ENCODE results near the gene MLH1.
"Not testable (repeated sequence)": the region's sequence is repeated elsewhere in the genome, so short reads cannot be mapped to it uniquely, and the experiment has no call there.

Gene MLH1

DNA sequence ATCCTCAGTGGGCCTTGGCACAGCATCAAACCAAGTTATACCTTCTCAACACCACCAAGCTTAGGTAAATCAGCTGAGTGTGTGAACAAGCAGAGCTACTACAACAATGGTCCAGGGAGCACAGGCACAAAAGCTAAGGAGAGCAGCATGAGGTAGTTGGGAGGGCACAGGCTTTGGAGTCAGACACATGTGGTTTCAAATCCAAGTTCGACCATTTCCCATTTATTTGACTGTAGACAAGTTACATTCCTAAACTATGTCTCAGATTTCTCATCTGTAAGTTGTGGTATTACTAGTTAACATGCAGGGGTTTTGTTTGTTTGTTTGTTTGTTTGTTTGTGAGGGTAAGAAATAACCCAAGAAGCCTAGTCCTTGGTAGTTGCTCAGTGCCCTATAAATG lies 46.9 kb downstream of the MLH1 start:
- no peak overlapping the region for H3K9ac ChIP-seq (ENCODE audit: low read length)
- no peak overlapping the region for H3K4me2 ChIP-seq (ENCODE audit: low read depth, low read length)
- no peaks in the 10 kb centered on the region for H3K9me2 ChIP-seq (replicated peaks; ENCODE audit: insufficient read depth, low read length)
- TF ChIP-seq EZH2phosphoT487 (IDR thresholded peaks at IDR 0.05; ENCODE audit: low read length) (no peak), EZH2 (optimal IDR thresholded peaks at IDR 0.05; ENCODE audit: low read depth, low read length) (no peak)
- TF ChIP-seq, protein P1, sequence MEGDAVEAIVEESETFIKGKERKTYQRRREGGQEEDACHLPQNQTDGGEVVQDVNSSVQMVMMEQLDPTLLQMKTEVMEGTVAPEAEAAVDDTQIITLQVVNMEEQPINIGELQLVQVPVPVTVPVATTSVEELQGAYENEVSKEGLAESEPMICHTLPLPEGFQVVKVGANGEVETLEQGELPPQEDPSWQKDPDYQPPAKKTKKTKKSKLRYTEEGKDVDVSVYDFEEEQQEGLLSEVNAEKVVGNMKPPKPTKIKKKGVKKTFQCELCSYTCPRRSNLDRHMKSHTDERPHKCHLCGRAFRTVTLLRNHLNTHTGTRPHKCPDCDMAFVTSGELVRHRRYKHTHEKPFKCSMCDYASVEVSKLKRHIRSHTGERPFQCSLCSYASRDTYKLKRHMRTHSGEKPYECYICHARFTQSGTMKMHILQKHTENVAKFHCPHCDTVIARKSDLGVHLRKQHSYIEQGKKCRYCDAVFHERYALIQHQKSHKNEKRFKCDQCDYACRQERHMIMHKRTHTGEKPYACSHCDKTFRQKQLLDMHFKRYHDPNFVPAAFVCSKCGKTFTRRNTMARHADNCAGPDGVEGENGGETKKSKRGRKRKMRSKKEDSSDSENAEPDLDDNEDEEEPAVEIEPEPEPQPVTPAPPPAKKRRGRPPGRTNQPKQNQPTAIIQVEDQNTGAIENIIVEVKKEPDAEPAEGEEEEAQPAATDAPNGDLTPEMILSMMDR (IDR thresholded peaks at IDR 0.05; ENCODE audit: low read length): no peak
- no peaks in the 10 kb centered on the region for H3K79me2 ChIP-seq (ENCODE audit: low read length)
- H3K4me3 ChIP-seq (ENCODE audit: low read length): no peak overlapping the region
- H3K36me3 ChIP-seq (replicated peaks; ENCODE audit: insufficient read depth, low read length): no peaks in the 10 kb centered on the region
- no peaks in the 10 kb centered on the region for H4K20me1 ChIP-seq (ENCODE audit: insufficient read depth, low read length)
- H3K9me3 ChIP-seq (replicated peaks; ENCODE audit: insufficient read depth, low read length): no peaks in the 10 kb centered on the region
- H2AFZ ChIP-seq (ENCODE audit: low read length): no peak overlapping the region
- no peaks in the 10 kb centered on the region for H3F3A ChIP-seq (ENCODE audit: insufficient read depth, low read length)
- no peak for DNase-seq
- no peaks in the 10 kb centered on the region for H3K4me1 ChIP-seq (ENCODE audit: low read length)
- H3K27me3 ChIP-seq (replicated peaks; ENCODE audit: insufficient read depth, low read length): no peaks in the 10 kb centered on the region
- H3K27ac ChIP-seq (ENCODE audit: low read length): no peak overlapping the region

DNA sequence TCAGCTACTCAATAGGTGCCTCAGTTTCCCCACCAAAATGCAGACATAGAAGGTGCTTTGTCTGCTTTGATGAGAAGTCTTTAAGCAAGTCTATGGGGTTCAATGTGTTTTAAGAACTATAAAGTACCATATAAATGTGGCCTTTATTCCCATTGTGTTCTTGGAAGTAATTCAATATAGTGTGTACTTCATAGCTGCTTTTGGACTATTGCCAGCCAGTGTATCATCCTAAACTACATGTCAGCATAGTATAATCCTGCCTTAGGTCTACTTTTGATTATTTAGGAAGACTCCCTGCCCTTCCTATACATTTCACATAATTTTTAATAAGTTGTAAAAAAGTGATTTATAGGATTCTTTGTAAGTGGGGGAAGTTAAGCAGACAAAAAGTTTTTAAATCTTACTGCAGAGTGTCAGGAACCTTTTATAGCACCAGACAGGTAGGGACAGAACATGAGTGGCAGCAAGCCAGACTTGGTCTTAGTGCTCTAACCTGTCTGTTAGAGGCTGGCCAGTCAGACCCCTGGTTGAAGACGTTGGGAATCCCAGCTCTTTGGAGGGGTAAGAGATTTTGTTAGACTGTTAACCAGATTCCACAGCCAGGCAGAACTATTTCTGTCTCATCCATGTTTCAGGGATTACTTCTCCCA lies 48.4 kb downstream of the MLH1 start:
- Histone ChIP-seq H4K20me1 (ENCODE audit: insufficient read depth, low read length) (no peaks in the 10 kb centered on the region), H3K36me3 (replicated peaks; ENCODE audit: insufficient read depth, low read length) (no peaks in the 10 kb centered on the region), H3K27me3 (replicated peaks; ENCODE audit: insufficient read depth, low read length) (no peaks in the 10 kb centered on the region), H3K9ac (ENCODE audit: low read length) (no peak overlapping the region), H3K9me3 (replicated peaks; ENCODE audit: insufficient read depth, low read length) (no peaks in the 10 kb centered on the region), H3K79me2 (ENCODE audit: low read length) (no peaks in the 10 kb centered on the region), H2AFZ (ENCODE audit: low read length) (no peak overlapping the region), H3F3A (ENCODE audit: insufficient read depth, low read length) (no peaks in the 10 kb centered on the region), H3K4me1 (ENCODE audit: low read length) (no peaks in the 10 kb centered on the region), H3K9me2 (replicated peaks; ENCODE audit: insufficient read depth, low read length) (no peaks in the 10 kb centered on the region), H3K4me3 (ENCODE audit: low read length) (no peak overlapping the region), H3K4me2 (ENCODE audit: low read depth, low read length) (no peak overlapping the region), H3K27ac (ENCODE audit: low read length) (no peak overlapping the region)
- TF ChIP-seq, protein P1 (IDR thresholded peaks at IDR 0.05; ENCODE audit: low read length): no peak
- no peak for DNase-seq

DNA sequence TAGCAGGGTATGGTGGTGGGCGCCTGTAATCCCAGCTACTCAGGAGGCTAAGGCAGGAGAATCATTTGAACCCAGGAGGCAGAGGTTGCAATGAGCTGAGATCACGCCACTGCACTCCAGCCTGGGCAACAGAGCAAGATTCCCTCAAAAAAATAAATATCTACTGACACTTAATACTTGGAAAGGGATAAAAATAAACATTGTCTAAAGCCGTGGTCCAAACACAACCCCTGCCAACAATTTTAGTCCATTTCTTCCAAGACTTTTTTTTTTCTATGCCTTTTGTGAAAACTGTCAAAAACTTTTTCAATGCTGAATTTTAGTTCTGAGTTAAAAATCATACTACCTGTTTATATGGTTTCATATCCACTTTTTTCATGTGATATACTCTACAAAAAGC lies 49.4 kb downstream of the MLH1 start:
- not testable (repeated sequence) for H3K4me3 ChIP-seq (ENCODE audit: low read length)

DNA sequence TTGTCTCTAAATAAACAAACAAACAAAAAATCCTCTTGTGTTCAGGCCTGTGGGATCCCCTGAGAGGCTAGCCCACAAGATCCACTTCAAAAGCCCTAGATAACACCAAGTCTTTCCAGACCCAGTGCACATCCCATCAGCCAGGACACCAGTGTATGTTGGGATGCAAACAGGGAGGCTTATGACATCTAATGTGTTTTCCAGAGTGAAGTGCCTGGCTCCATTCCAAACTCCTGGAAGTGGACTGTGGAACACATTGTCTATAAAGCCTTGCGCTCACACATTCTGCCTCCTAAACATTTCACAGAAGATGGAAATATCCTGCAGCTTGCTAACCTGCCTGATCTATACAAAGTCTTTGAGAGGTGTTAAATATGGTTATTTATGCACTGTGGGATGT lies 57.0 kb downstream of the MLH1 start:
- Histone ChIP-seq H3K79me2 (ENCODE audit: low read length) (no peaks in the 10 kb centered on the region), H3K4me2 (ENCODE audit: low read depth, low read length) (no peak overlapping the region), H3K9ac (ENCODE audit: low read length) (no peak overlapping the region), H2AFZ (ENCODE audit: low read length) (no peak overlapping the region), H3F3A (ENCODE audit: insufficient read depth, low read length) (no peaks in the 10 kb centered on the region), H3K4me3 (ENCODE audit: low read length) (no peak overlapping the region), H3K27me3 (replicated peaks; ENCODE audit: insufficient read depth, low read length) (no peaks in the 10 kb centered on the region), H3K9me2 (replicated peaks; ENCODE audit: insufficient read depth, low read length) (no peaks in the 10 kb centered on the region), H3K9me3 (replicated peaks; ENCODE audit: insufficient read depth, low read length) (no peaks in the 10 kb centered on the region), H3K27ac (ENCODE audit: low read length) (no peak overlapping the region), H3K4me1 (ENCODE audit: low read length) (peaks cover 8% of the 10 kb centered on the region; the same call in 1 of the 2 replicates), H3K36me3 (replicated peaks; ENCODE audit: insufficient read depth, low read length) (no peaks in the 10 kb centered on the region; the same call in 1 of the 2 replicates), H4K20me1 (ENCODE audit: insufficient read depth, low read length) (no peaks in the 10 kb centered on the region)
- DNase-seq: no peak
- no peak for TF ChIP-seq EZH2 (optimal IDR thresholded peaks at IDR 0.05; ENCODE audit: low read depth, low read length)
- no peak for TF ChIP-seq EZH2phosphoT487 (IDR thresholded peaks at IDR 0.05; ENCODE audit: low read length)

More for the DNA sequence above, 49.4 kb downstream of the MLH1 start:
- not testable (repeated sequence) for H3K4me2 ChIP-seq (ENCODE audit: low read depth, low read length); H3K79me2 ChIP-seq (ENCODE audit: low read length); H3K36me3 ChIP-seq (replicated peaks; ENCODE audit: insufficient read depth, low read length); H3K9me2 ChIP-seq (replicated peaks; ENCODE audit: insufficient read depth, low read length); H3F3A ChIP-seq (ENCODE audit: insufficient read depth, low read length); H3K27ac ChIP-seq (ENCODE audit: low read length); H2AFZ ChIP-seq (ENCODE audit: low read length); H3K9me3 ChIP-seq (replicated peaks; ENCODE audit: insufficient read depth, low read length); H3K27me3 ChIP-seq (replicated peaks; ENCODE audit: insufficient read depth, low read length); DNase-seq; H4K20me1 ChIP-seq (ENCODE audit: insufficient read depth, low read length); H3K4me1 ChIP-seq (ENCODE audit: low read length); H3K9ac ChIP-seq (ENCODE audit: low read length)
